HL-60 (cell line): ENCODE measurements around the gene TCF23.

Experiments
- DNase-seq, 2 experiments: peaks; one replicate each; pipeline ENCODE4 v3.0.0-alpha.2; 2010 to 2020; ENCODE audit warnings: low read depth in 1 of 2, low spot score in 1 of 2
- H3K27ac ChIP-seq: fragments of 250-450 bp; sonication (Bioruptor Pico); replicated peaks from 2 replicates; pipeline ENCODE4 v1.5.1; 2020; ENCODE audit warnings: mild to moderate bottlenecking, moderate library complexity
- H3K27me3 ChIP-seq: fragments of 250-450 bp; sonication (Bioruptor Pico); 2 replicates; pipeline ENCODE4 v1.5.1; 2021; ENCODE audit warnings: mild to moderate bottlenecking, moderate library complexity; ENCODE audit not compliant: insufficient read depth, poor library complexity, severe bottlenecking
- H3K4me3 ChIP-seq: replicated peaks from 2 replicates; pipeline ENCODE4 v1.5.1; 2011; ENCODE audit warnings: mild to moderate bottlenecking, control low read depth, low read length; ENCODE audit not compliant: insufficient read depth
- GABPA ChIP-seq: IDR thresholded peaks from 2 replicates; pipeline ENCODE4 v1.6.1; 2012; ENCODE audit warnings: low read depth
- POLR2AphosphoS5 ChIP-seq: IDR thresholded peaks from 2 replicates; pipeline ENCODE4 v1.6.1; 2012; ENCODE audit warnings: low read depth
- SPI1 ChIP-seq: IDR thresholded peaks from 2 replicates; pipeline ENCODE4 v1.6.1; 2012; ENCODE audit warnings: low read depth, mild to moderate bottlenecking, borderline replicate concordance
- TF ChIP-seq, protein P1 (sequence below): IDR thresholded peaks from one replicate; pipeline ENCODE4 v1.5.1; 2011; ENCODE audit warnings: low read length, control low read depth, inconsistent platforms; ENCODE audit not compliant: insufficient read depth
- TF ChIP-seq, protein P2 (sequence below): IDR thresholded peaks from 2 replicates; pipeline ENCODE4 v1.6.1; 2012; ENCODE audit warnings: low read depth; ENCODE audit not compliant: insufficient replicate concordance

TCF23 gene

DNA sequence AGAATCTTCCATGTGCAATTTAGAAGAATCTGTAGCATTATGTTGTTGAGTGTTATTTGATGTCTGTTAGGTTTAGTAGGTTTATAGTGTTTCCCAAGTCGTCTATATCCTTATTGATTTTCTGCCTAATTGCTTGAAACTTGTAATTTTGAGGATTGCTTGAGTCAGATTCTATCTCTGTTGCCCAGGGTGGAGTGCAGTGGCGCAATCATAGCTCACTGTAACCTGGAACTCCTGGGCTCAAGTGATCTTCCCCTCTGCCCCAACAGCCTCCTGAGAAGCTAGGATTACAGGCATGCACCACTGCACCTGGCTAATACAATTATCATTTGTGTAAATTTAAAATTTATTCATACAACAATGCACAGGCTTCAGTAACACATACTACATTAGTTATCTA, 3.1 kb upstream of the TCF23 start:
- TF ChIP-seq, protein P1, sequence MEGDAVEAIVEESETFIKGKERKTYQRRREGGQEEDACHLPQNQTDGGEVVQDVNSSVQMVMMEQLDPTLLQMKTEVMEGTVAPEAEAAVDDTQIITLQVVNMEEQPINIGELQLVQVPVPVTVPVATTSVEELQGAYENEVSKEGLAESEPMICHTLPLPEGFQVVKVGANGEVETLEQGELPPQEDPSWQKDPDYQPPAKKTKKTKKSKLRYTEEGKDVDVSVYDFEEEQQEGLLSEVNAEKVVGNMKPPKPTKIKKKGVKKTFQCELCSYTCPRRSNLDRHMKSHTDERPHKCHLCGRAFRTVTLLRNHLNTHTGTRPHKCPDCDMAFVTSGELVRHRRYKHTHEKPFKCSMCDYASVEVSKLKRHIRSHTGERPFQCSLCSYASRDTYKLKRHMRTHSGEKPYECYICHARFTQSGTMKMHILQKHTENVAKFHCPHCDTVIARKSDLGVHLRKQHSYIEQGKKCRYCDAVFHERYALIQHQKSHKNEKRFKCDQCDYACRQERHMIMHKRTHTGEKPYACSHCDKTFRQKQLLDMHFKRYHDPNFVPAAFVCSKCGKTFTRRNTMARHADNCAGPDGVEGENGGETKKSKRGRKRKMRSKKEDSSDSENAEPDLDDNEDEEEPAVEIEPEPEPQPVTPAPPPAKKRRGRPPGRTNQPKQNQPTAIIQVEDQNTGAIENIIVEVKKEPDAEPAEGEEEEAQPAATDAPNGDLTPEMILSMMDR, result no peak
- TF ChIP-seq, protein P2, sequence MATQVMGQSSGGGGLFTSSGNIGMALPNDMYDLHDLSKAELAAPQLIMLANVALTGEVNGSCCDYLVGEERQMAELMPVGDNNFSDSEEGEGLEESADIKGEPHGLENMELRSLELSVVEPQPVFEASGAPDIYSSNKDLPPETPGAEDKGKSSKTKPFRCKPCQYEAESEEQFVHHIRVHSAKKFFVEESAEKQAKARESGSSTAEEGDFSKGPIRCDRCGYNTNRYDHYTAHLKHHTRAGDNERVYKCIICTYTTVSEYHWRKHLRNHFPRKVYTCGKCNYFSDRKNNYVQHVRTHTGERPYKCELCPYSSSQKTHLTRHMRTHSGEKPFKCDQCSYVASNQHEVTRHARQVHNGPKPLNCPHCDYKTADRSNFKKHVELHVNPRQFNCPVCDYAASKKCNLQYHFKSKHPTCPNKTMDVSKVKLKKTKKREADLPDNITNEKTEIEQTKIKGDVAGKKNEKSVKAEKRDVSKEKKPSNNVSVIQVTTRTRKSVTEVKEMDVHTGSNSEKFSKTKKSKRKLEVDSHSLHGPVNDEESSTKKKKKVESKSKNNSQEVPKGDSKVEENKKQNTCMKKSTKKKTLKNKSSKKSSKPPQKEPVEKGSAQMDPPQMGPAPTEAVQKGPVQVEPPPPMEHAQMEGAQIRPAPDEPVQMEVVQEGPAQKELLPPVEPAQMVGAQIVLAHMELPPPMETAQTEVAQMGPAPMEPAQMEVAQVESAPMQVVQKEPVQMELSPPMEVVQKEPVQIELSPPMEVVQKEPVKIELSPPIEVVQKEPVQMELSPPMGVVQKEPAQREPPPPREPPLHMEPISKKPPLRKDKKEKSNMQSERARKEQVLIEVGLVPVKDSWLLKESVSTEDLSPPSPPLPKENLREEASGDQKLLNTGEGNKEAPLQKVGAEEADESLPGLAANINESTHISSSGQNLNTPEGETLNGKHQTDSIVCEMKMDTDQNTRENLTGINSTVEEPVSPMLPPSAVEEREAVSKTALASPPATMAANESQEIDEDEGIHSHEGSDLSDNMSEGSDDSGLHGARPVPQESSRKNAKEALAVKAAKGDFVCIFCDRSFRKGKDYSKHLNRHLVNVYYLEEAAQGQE, result no peak
- TF ChIP-seq GABPA (no peak), SPI1 (no peak), POLR2AphosphoS5 (no peak)

DNA sequence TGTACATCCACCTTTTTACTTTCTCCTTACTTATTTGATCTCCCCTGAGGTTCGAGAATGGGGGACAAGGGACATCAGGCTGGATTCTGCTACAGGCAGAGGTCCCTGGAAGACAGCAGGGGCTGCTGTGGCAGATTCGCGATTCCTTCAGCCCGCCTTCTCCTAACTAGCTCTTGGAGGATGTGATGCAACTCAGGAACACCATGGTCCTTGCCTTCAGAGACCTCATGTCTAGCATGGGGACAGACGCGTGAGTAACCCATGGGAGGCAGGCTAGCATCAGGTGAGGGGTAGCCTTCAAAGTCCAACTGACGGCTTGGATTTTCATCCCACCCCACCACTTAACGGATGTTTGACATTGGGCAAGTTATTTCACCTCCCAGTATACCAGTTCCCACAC, 869 bp upstream of the TCF23 start:
- Histone ChIP-seq H3K27ac (no peak overlapping the region), H3K4me3 (no peak overlapping the region), H3K27me3 (peaks cover 2% of the 10 kb centered on the region)
- DNase-seq, result no peak
- TF ChIP-seq GABPA, result no peak
- TF ChIP-seq, protein P2, result no peak
- no peak for TF ChIP-seq POLR2AphosphoS5

More for the DNA sequence above, 3.1 kb upstream of the TCF23 start:
- Histone ChIP-seq H3K27ac (no peak overlapping the region), H3K4me3 (no peak overlapping the region), H3K27me3 (peaks cover 2% of the 10 kb centered on the region)
- DNase-seq, result no peak

DNA sequence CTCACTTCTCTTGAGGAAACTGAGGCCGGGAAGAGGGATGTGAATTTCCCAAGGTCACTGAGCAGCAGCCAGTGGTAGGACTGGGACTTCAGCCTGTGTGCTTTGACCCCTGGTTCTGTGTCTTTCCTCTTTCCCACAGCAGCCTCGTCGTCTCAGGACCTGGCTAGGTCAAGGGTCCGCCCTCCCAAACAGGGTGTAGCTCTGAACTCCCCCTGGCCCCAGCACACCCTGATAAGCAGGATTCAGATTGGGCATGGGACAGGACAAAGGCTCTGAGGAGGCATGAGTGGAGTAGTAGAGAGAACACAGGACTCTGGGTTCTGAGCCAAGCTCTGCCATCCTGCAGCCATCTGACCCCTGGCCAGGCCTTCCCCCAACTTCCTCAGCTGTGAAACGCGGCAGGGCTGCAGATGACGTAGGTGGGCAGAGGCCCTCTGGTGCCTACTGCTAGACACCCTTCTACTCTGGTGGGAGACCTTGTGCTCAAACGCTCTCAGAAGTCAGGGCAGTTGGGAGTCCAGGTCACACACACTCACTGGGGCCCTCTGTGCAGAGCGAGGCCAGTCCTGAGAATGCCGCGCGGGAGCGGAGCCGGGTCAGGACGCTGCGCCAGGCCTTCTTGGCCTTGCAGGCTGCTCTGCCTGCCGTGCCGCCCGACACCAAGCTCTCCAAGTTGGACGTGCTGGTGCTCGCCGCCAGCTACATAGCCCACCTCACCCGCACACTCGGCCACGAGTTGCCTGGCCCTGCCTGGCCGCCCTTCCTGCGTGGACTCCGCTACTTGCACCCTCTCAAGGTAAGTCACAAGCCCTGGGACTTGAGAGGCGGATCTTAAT, 984 bp downstream of the TCF23 start:
- Histone ChIP-seq H3K27me3 (no peaks in the 10 kb centered on the region), H3K27ac (no peak overlapping the region), H3K4me3 (no peak overlapping the region)
- no peak for DNase-seq
- no peak for TF ChIP-seq SPI1
- TF ChIP-seq, protein P1, result no peak
- TF ChIP-seq, protein P2, result no peak
- TF ChIP-seq POLR2AphosphoS5, result no peak
- no peak for TF ChIP-seq GABPA
